Epithelial cell of esophagus (primary cell): ENCODE results near the gene SLC66A1.
A peak's percentile ranks its signal among the peaks of the same experiment; 100 is the strongest.

ENCODE experiments used
- DNase-seq: peaks from one replicate; pipeline ENCODE4 v3.0.0; 2010; ENCODE audit warnings: low read depth
- H3K4me3 ChIP-seq: 2 replicates; pipeline ENCODE4 v1.5.1; 2011; ENCODE audit warnings: mild to moderate bottlenecking, low read length, control low read depth
- TF ChIP-seq, protein P1 (sequence below): IDR thresholded peaks from 2 replicates; pipeline ENCODE4 v1.5.1; 2011; ENCODE audit warnings: low read depth, mild to moderate bottlenecking, low read length, control low read depth, inconsistent platforms; ENCODE audit not compliant: insufficient read depth; ENCODE audit errors: missing control alignments

Gene SLC66A1

DNA sequence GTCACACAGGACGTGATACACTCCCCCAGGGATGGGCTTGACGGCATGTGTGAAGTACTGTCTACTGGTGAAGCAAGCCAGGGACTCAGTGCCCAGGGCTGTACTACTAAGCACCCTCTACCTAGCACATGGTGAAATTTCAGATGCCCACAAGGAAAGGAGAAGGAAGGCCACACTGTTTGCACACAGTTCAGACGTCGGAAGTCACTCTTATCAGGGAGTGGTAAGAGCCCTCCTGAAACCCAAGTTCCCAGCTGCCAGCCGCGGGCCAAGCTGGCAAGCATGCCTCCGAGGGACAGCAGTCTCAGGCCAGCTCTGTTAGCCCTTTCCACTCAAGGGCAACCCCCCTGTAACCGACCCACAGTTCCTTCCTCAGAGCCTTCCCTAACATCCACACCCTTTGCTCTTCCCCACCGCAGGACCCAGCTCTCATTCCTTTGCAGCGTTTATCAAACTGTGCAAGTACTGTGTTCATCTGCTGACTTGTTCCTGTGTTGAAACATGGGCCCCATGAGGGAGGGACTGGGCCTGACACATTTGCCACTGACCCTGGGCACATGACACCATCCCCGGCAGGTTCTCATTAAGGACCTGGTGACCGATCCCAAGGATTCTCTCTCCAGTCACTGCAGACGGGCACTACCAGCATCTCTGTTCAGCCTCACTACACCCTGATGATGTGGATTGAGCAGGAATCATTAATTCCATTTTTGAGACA lies 58.5 kb downstream of the SLC66A1 start:
- TF ChIP-seq, protein P1, sequence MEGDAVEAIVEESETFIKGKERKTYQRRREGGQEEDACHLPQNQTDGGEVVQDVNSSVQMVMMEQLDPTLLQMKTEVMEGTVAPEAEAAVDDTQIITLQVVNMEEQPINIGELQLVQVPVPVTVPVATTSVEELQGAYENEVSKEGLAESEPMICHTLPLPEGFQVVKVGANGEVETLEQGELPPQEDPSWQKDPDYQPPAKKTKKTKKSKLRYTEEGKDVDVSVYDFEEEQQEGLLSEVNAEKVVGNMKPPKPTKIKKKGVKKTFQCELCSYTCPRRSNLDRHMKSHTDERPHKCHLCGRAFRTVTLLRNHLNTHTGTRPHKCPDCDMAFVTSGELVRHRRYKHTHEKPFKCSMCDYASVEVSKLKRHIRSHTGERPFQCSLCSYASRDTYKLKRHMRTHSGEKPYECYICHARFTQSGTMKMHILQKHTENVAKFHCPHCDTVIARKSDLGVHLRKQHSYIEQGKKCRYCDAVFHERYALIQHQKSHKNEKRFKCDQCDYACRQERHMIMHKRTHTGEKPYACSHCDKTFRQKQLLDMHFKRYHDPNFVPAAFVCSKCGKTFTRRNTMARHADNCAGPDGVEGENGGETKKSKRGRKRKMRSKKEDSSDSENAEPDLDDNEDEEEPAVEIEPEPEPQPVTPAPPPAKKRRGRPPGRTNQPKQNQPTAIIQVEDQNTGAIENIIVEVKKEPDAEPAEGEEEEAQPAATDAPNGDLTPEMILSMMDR: no peak
- H3K4me3 ChIP-seq: no peak overlapping the region
- no peak for DNase-seq

DNA sequence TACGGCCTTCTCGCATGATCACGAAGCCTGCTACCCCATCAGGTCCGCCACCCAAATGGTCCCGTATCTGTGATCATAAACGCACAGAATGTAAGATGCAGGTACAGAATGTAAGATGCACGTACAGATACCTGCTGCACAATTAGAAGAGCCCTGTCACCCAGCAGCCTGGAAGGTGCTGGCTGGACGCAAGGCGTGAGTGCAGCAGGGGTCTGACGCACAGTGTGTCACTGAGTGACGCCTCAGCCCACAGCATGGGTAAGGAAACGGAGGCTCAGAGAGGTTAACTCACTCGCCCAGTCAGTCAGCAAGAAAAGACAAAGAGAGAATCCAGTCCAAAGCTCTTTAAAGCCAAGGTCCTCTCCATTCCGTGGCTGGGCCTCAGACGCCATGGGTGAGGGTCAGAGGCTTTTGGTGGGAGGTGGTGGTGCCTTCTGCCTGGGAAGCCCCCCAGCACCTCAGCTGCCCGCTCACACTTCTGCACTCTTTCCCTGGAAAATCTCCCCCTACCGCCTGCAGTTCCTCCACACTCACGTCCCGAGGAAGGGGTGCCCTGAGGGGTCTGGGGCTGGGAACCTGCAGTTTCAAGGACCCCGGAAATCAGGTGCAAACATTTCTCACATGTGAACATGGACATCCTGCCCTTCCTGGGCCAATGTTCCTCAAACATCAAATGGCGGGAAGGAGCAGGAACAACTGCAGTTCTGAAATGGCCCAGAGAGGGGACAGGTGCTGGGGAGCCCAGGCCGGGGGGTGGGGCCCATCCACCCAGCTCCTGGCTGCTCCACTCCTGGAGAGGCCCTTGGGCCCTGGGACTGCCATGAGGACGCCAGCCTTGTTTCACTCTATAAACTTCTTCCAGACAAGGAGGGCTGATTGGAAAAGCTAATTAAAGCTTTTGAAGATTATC lies 59.4 kb downstream of the SLC66A1 start:
- no peak for DNase-seq
- no peak overlapping the region for H3K4me3 ChIP-seq
- TF ChIP-seq, protein P1: no peak

DNA sequence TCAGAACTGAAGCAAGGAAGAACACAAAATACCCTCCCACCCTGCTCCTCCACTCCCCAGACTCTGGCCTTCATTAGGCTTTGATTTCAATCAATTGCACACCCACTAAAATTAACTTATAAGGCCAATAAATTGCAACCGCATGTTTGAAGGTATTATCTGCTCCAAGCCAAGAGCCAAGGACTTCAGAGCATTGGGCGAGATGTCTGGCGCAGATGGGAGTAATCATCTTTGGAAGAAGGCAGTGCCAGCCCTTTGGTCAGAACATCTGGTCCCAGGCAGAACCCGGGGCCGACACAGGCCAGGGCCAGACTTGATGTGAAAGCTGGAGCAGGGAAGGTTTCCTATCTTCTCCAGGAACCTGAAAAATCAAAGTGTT lies 60.0 kb downstream of the SLC66A1 start:
- TF ChIP-seq, protein P1: no peak
- DNase-seq: no peak
- H3K4me3 ChIP-seq: no peak overlapping the region

DNA sequence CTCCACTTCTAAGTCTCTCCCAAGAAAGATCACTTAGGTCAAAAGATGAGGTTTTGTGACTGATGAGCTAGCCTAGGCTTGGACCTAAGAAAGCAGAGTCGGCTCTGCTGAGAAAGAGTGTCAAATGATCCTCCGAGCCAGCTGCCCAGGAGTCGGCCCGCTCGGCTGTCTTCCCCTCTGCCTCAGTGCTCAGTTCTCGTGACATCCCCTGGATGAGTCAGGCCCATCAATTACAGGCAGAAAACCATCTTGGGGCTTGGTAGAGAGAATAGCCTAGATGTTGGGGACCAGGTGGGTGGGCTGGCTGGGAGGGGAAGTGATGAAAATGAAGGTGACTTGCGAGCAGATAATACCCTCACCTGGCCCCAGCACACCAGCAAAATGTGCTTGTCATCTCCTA lies 60.5 kb downstream of the SLC66A1 start:
- DNase-seq: no peak
- no peak overlapping the region for H3K4me3 ChIP-seq
- TF ChIP-seq, protein P1: no peak

DNA sequence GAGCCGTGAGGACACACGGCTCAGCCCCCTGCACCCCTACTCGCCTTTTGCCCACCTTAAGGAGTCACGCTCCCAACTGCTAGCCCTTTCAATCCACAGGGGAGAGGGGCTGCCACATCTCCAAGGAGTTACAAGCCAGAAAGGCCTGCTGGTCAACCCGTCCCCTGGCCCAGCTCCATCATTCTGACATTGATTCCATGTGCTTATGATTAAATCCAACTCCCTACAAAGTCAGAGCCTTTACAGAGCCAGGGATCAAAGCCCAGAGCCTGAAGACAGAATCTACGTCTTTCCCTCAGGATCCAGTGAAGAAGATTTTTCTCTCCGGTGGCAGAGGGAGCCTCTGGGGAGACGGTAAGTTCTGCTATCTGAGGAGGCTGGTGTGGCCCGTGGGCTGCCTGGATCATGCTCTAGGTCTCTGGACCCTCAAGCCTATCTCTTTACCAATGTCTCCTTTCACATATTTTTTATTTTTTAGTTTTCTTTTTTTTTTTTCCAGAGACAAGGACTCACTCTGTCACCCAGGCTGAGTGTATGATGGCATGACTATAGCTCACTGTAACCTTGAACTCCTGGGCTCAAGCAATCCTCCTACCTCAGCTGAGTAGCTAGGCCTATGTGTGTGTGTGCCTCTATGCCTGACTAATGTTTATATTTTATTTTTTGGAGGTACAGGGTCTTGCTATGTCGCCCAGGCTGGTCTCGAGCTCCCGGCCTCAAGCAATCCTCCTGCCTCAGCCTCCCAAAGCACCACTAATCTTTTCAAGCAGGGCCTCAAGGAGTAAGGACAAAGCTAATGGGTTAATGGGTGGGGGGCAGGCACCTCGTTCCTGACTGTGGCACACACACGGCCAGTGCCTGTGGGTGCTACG lies 61.3 kb downstream of the SLC66A1 start:
- TF ChIP-seq, protein P1: no peak
- H3K4me3 ChIP-seq: no peak overlapping the region
- DNase-seq: no peak

DNA sequence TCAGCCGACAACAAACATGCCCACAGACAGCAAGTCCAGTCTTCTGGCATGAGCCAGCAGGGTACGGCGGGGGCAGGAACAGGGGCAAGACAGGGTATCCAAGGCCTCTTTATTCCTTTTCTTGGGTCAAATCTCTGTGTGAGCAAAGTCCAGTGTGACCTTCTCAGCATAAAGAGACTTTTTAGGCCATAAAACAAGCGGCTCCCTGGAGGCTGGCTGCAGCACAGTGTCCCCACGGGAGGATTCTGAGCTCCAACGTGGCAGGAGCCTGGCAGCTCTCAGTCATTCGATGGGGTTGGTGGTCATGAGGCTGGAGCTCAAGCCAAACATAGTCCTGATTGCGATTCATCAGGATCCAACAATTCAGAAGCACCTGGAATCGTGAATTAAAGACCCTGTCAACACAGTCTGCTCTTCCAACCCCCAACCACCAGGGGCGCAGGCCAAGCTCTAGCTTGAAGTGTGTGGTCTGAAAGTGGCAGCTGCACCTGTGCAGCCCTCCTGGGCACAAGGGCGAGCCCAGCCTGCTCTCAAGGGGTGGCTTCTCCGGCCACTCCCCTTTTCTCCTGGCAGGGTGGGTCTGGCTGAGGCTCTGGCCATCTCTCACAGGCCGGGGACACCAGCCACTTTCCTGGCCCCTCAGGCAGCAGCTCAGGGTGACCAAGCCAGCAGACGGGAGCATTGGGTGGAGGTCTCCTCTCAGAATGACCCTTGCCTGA lies 62.1 kb downstream of the SLC66A1 start:
- TF ChIP-seq, protein P1: peak; percentile 53
- H3K4me3 ChIP-seq: no peak overlapping the region
- no peak for DNase-seq
